Peyer's patch (tissue), 4 donors: ENCODE measurements around the gene C19orf33. TPM values are rescaled to one million over a fixed set of nuclear protein-coding genes. Genes with fewer than 3 reads are reported as not detected.
A peak's percentile ranks its signal among the peaks of the same experiment; 100 is the strongest.
"Not testable (repeated sequence)": the region's sequence is repeated elsewhere in the genome, so short reads cannot be mapped to it uniquely, and the experiment has no call there.

Source experiments
- DNase-seq, 3 donors: peaks; one replicate each; pipeline ENCODE4 v3.0.0-alpha.2; 2017 to 2019
- H3K27ac ChIP-seq, 4 donors: fragments of 200-600 bp; sonication (generic); one replicate each; pipeline ENCODE4 v1.5.1; 2016 to 2019
- H3K27me3 ChIP-seq, 2 donors: fragments of 200-600 bp; sonication (generic); one replicate each; pipeline ENCODE4 v1.5.1; 2019
- H3K36me3 ChIP-seq, 3 donors: fragments of 200-600 bp; sonication (generic); one replicate each; pipeline ENCODE4 v1.5.1; 2016 to 2019
- H3K4me1 ChIP-seq, 4 donors: fragments of 200-600 bp; sonication (generic); one replicate each; pipeline ENCODE4 v1.5.1; 2016 to 2019
- H3K4me3 ChIP-seq, 4 donors: fragments of 200-600 bp; sonication (generic); 1 replicate in 3 of 4; 2 replicates in 1 of 4; pipeline ENCODE4 v1.5.1; 2016 to 2019; ENCODE audit warnings: mild to moderate bottlenecking in 1 of 4
- H3K9me3 ChIP-seq, 4 donors: fragments of 200-600 bp; sonication (generic); one replicate each; pipeline ENCODE4 v1.5.1; 2016 to 2019; ENCODE audit warnings: mild to moderate bottlenecking in 1 of 4
- POLR2A ChIP-seq, 2 donors: fragments of 450-650 bp; IDR thresholded peaks; one replicate each; pipeline ENCODE4 v1.5.1; 2017; ENCODE audit warnings: antibody characterized with exemption in 2 of 2, mild to moderate bottlenecking in 2 of 2, moderate library complexity in 2 of 2
- total RNA-seq, 4 donors: library from RNA; depleted of rRNA; stranded (reverse); fragments of >200 nt; gene quantifications; one replicate each; pipeline ENCODE4 v1.1.0, GENCODE V29; 2016
- TF ChIP-seq, protein P1 (sequence below), 6 experiments: fragments of 450-650 bp in 4 of 6; fragments of 200-600 bp in 2 of 6; sonication (generic) in 1 of 6; IDR thresholded peaks; one replicate each; pipeline ENCODE4 v1.5.1; 2017 to 2019; ENCODE audit warnings: antibody characterized with exemption in 6 of 6, mild to moderate bottlenecking in 3 of 6, moderate library complexity in 1 of 6

The C19orf33 gene
- total RNA-seq, 4 donors from 2014 or later = 39.6 to 444 (median 348) TPM

DNA sequence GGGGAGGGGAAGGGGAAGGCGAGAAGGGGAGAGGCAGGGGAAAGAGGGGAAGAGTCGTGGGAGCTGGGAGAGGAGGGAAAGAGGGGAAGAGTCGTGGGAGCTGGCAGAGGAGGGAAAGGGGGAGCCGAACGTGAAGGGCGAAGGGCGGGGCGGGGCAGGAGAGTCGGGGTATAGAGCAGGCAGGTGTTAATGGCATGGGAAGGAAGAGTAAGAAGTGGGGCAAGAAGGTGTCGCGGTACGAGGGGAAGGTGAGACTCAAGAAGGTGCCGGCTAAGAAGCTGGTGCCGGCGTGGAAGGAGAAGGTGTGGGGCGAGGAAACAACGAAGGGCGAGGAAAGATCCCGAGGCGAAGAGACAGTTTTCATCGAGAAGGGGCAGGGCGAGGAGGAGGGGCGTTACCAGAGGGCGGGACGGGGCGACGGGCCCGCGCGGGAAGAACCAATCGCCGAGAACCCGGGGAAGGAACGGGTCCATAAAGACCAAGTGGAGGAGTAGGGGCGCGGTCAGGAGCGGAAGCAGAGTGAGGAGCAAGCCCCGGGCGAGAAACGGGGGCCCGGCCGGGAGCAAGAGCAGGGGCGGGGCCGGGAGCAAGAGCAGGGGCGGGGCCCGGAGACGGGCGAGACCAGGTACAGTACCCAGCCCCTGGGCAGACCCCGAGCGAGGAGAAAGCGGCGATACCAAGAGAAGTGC is 32.0 kb downstream of the C19orf33 start:
- peak overlapping the region; percentile 59 to 77 (median 72) for H3K4me3 ChIP-seq
- TF ChIP-seq, protein P1, sequence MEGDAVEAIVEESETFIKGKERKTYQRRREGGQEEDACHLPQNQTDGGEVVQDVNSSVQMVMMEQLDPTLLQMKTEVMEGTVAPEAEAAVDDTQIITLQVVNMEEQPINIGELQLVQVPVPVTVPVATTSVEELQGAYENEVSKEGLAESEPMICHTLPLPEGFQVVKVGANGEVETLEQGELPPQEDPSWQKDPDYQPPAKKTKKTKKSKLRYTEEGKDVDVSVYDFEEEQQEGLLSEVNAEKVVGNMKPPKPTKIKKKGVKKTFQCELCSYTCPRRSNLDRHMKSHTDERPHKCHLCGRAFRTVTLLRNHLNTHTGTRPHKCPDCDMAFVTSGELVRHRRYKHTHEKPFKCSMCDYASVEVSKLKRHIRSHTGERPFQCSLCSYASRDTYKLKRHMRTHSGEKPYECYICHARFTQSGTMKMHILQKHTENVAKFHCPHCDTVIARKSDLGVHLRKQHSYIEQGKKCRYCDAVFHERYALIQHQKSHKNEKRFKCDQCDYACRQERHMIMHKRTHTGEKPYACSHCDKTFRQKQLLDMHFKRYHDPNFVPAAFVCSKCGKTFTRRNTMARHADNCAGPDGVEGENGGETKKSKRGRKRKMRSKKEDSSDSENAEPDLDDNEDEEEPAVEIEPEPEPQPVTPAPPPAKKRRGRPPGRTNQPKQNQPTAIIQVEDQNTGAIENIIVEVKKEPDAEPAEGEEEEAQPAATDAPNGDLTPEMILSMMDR (IDR thresholded peaks at IDR 0.05) = no peak
- peak; percentile 61 to 74 for TF ChIP-seq POLR2A (IDR thresholded peaks at IDR 0.05)
- no peaks in the 10 kb centered on the region for H3K9me3 ChIP-seq
- no peaks in the 10 kb centered on the region for H3K27me3 ChIP-seq
- H3K4me1 ChIP-seq = peaks cover 0 to 16% (median 5%) of the 10 kb centered on the region in 4 donors
- H3K27ac ChIP-seq = peak overlapping the region; percentile 94 to 99 (median 96)
- peak; percentile 94 to 99 (median 97) for DNase-seq
- no peaks in the 10 kb centered on the region for H3K36me3 ChIP-seq

DNA sequence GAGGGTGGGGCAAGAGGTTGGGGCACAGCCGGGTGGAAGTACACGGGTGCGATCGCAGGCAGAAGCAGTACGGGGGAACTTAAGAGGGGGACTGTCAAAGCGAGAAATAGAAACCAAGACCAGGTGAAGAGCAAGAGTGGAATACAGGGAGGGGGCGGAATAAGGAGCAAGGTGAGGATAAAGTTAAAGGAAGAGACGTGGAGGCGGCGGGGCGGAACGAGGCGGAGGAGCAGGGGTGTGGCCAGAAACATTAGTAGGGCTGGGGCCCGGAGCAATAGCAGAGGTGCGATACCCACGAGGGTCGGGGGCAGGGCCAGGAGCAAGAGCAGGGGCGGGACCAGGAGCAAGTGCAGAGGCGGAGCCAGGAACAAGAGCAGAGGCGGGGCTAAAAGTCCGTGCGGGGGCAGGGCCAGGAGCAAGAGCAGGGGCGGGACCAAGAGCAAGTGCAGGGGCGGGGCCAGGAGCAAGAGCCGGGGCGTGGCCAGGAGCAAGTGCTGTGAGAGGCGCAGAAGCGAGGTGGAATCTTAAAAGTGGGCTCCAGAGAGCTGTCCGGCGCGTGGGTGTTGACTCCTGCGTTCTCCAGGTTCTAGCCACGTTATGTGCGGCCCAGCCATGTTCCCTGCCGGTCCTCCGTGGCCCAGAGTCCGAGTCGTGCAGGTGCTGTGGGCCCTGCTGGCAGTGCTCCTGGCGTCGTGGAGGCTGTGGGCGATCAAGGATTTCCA is 32.7 kb downstream of the C19orf33 start:
- peak overlapping the region; percentile 94 to 99 (median 96) for H3K27ac ChIP-seq
- H3K4me3 ChIP-seq = peak overlapping the region; percentile 59 to 77 (median 72)
- DNase-seq = peak; percentile 98 to 99 (median 99)
- H3K36me3 ChIP-seq = no peaks in the 10 kb centered on the region
- H3K4me1 ChIP-seq = peaks cover 0 to 16% (median 5%) of the 10 kb centered on the region in 4 donors
- H3K27me3 ChIP-seq = no peaks in the 10 kb centered on the region
- H3K9me3 ChIP-seq = no peaks in the 10 kb centered on the region
- peak in 1 of 2 donors; percentile 10 for TF ChIP-seq POLR2A (IDR thresholded peaks at IDR 0.05)
- TF ChIP-seq, protein P1 (IDR thresholded peaks at IDR 0.05) = peak in 1 of 6 experiments; percentile 5

DNA sequence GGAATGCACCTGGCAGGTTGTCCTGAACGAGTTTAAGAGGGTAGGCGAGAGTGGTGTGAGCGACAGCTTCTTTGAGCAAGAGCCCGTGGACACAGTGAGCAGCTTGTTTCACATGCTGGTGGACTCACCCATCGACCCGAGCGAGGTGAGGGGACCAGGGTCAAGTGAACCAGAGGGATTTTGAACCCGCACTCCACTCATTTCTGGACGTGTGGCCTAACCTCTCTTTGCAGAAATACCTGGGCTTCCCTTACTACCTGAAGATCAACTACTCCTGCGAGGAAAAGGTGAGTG is 33.3 kb downstream of the C19orf33 start:
- TF ChIP-seq, protein P1 (IDR thresholded peaks at IDR 0.05) = no peak
- no peak for TF ChIP-seq POLR2A (IDR thresholded peaks at IDR 0.05)
- Histone ChIP-seq H3K9me3 (no peaks in the 10 kb centered on the region), H3K36me3 (no peaks in the 10 kb centered on the region), H3K27ac (peak overlapping the region in 3 of 4 donors; percentile 94 to 99 (median 97)), H3K4me3 (peak overlapping the region; percentile 59 to 77 (median 72)), H3K27me3 (no peaks in the 10 kb centered on the region), H3K4me1 (peaks cover 0 to 16% (median 5%) of the 10 kb centered on the region in 4 donors)
- DNase-seq = no peak

DNA sequence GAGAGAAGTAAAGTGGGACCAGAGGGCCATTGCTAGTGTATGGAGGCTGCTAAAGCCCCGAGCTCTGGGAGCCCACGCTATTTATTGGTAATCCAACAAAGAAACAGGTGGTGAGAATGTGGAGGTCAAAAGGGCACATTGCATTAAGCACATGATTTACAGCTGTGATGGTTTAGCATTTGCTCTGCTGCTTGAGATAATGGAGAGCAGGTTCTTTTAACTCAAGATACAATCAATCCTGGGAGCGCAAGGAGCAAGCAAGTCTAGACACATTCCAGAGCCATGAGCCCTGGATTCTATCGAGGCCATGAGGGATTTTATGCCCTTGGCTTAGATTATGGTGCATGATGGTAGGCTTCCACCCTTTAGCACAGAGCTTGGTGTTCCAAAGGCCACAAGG is 35.0 kb downstream of the C19orf33 start:
- not testable (repeated sequence) for H3K27ac ChIP-seq, H3K27me3 ChIP-seq, H3K4me3 ChIP-seq, DNase-seq, H3K9me3 ChIP-seq
- peaks cover 0 to 16% (median 5%) of the 10 kb centered on the region in 4 donors for H3K4me1 ChIP-seq
- peaks cover 0 to 10% (median 0%) of the 10 kb centered on the region in 3 donors for H3K36me3 ChIP-seq

DNA sequence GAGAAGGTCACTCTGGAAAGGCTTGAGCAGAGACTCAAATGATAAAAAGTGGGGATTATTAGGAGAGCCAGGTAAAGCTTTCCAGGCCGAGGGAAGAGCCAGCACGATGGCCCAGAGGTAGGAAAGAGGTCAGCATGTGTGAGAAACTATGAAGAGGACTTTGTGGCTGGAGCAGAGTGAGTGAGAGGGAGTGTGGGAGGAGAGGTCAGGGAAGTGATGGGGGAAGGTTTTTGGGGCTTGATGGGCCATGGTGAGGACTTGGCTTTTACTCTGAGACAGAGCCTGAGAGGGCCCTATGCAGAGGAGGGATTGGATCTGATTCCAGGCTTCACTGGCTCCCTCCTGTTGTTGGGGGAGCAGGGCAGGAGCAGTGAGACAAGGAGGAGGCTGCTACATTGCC is 36.9 kb downstream of the C19orf33 start:
- peaks cover 0 to 12% (median 5%) of the 10 kb centered on the region in 4 donors for H3K4me1 ChIP-seq
- H3K27me3 ChIP-seq = no peaks in the 10 kb centered on the region
- DNase-seq = no peak
- peaks cover 0 to 10% (median 0%) of the 10 kb centered on the region in 3 donors for H3K36me3 ChIP-seq
- H3K4me3 ChIP-seq = no peak overlapping the region
- no peak for TF ChIP-seq POLR2A (IDR thresholded peaks at IDR 0.05)
- TF ChIP-seq, protein P1 (IDR thresholded peaks at IDR 0.05) = no peak
- no peaks in the 10 kb centered on the region for H3K9me3 ChIP-seq
- H3K27ac ChIP-seq = no peak overlapping the region

DNA sequence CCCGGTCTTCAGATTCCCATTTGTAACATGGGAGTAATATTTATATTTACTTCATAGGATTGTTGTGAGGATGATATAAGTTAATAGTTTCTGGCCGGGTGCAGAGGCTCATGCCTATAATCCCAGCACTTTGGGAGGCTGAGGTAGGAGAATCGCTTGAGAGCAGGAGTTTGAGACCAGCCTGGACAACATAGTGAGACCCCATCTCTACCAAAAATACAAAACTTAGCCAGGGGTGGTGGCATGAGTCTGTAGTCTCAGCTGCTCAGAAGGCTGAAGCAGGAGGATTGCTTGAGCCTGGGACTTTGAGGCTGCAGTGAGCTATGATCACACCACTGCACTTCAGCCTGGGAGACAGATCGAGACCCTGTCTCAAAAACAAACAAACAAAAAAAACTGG is 42.8 kb downstream of the C19orf33 start:
- no peaks in the 10 kb centered on the region for H3K27me3 ChIP-seq
- DNase-seq = no peak
- TF ChIP-seq, protein P1 (IDR thresholded peaks at IDR 0.05) = no peak
- no peak for TF ChIP-seq POLR2A (IDR thresholded peaks at IDR 0.05)
- H3K36me3 ChIP-seq = peaks cover 0 to 10% (median 0%) of the 10 kb centered on the region in 3 donors
- H3K27ac ChIP-seq = no peak overlapping the region
- H3K9me3 ChIP-seq = no peaks in the 10 kb centered on the region
- H3K4me3 ChIP-seq = no peak overlapping the region
- no peaks in the 10 kb centered on the region for H3K4me1 ChIP-seq
